IMR-90 (cell line): Measurements from ENCODE around the gene CCSER1. TPM values are rescaled to one million over a fixed set of nuclear protein-coding genes. Genes with fewer than 3 reads are reported as not detected.

Experiments used
- ATAC-seq: fragments of 200-7000 bp; cut with Tn5 transposase; 2 replicates; pipeline ENCODE4 v1.9.1; 2020; ENCODE audit warnings: low read depth, mild to moderate bottlenecking, moderate library complexity
- BruUV-seq: library from RNA; stranded (reverse); fragments of 400-500 nt; replicated peaks from 2 replicates; lab custom pipeline; 2021; lab: Mats Ljungman, UMichigan
- CTCF ChIA-PET: fragments of 300-600 bp; formaldehyde crosslinking; extraction: SDS; loops from one replicate; lab custom pipeline; 2021; ENCODE audit warnings: antibody characterized with exemption; lab: Yijun Ruan, JAX
- POLR2A ChIA-PET: fragments of 300-600 bp; sonication (Branson Sonifier 250); formaldehyde crosslinking; loops from one replicate; lab custom pipeline; 2022; ENCODE audit warnings: antibody characterized with exemption; ENCODE audit not compliant: unreplicated experiment; lab: Charles Lee
- DNase-seq: peaks from one replicate; pipeline ENCODE4 v3.0.0; 2013
- H2AFZ ChIP-seq: replicated peaks from 2 replicates; pipeline ENCODE3; 2013; ENCODE audit warnings: low read length, mild to moderate bottlenecking; ENCODE audit not compliant: poor library complexity
- H2AK5ac ChIP-seq: 2 replicates; pipeline ENCODE4 v1.6.1; 2013; ENCODE audit warnings: low read depth, low read length, inconsistent platforms
- H2AK9ac ChIP-seq: replicated peaks from 2 replicates; pipeline ENCODE3; 2013; ENCODE audit warnings: mild to moderate bottlenecking, low read depth, low read length, moderate library complexity; ENCODE audit not compliant: poor library complexity
- H2BK120ac ChIP-seq: 2 replicates; pipeline ENCODE4 v1.6.1; 2013; ENCODE audit warnings: low read depth, low read length, inconsistent platforms
- H2BK15ac ChIP-seq: 3 replicates; pipeline ENCODE4 v1.6.1; 2013; ENCODE audit warnings: low read depth, low read length, inconsistent platforms
- H2BK20ac ChIP-seq: 2 replicates; pipeline ENCODE4 v1.6.1; 2013; ENCODE audit warnings: low read depth, mild to moderate bottlenecking, inconsistent platforms, low read length, moderate library complexity
- H2BK5ac ChIP-seq: 2 replicates; pipeline ENCODE4 v1.6.1; 2013; ENCODE audit warnings: mild to moderate bottlenecking, low read depth, low read length, inconsistent platforms; ENCODE audit not compliant: poor library complexity, severe bottlenecking
- H3K14ac ChIP-seq: replicated peaks from 2 replicates; pipeline ENCODE4 v1.6.1; 2013; ENCODE audit warnings: low read depth, low read length, inconsistent platforms
- H3K18ac ChIP-seq: 2 replicates; pipeline ENCODE4 v1.6.1; 2013; ENCODE audit warnings: low read depth, low read length, control low read depth
- H3K23ac ChIP-seq: 2 replicates; pipeline ENCODE4 v1.6.1; 2013; ENCODE audit warnings: low read depth, low read length, inconsistent platforms
- H3K27ac ChIP-seq: 2 replicates; pipeline ENCODE4 v1.5.1; 2013; ENCODE audit warnings: mild to moderate bottlenecking, control low read depth, low read length; ENCODE audit not compliant: insufficient read depth
- H3K27me3 ChIP-seq: 2 replicates; pipeline ENCODE4 v1.6.1; 2013; ENCODE audit warnings: low read length; ENCODE audit not compliant: control insufficient read depth, insufficient read depth
- H3K36me3 ChIP-seq: 2 replicates; pipeline ENCODE4 v1.6.1; 2013; ENCODE audit warnings: low read length, mixed read lengths; ENCODE audit not compliant: control insufficient read depth, insufficient read depth
- H3K4ac ChIP-seq: 2 replicates; pipeline ENCODE4 v1.6.1; 2013; ENCODE audit warnings: low read depth, low read length, inconsistent platforms
- H3K4me1 ChIP-seq: 2 replicates; pipeline ENCODE4 v1.6.1; 2013; ENCODE audit warnings: low read length, mixed read lengths; ENCODE audit not compliant: control insufficient read depth, insufficient read depth
- H3K4me2 ChIP-seq: 2 replicates; pipeline ENCODE4 v1.6.1; 2013; ENCODE audit warnings: low read depth, mild to moderate bottlenecking, control low read depth, low read length, moderate library complexity
- H3K4me3 ChIP-seq: 2 replicates; pipeline ENCODE4 v1.5.1; 2013; ENCODE audit warnings: low read depth, mild to moderate bottlenecking, control low read depth, low read length, moderate library complexity; ENCODE audit not compliant: insufficient read depth
- H3K56ac ChIP-seq: 2 replicates; pipeline ENCODE4 v1.6.1; 2013; ENCODE audit warnings: low read length, inconsistent platforms; ENCODE audit not compliant: insufficient read depth; ENCODE audit errors: extremely low read depth
- H3K79me1 ChIP-seq, 2 experiments: 2 replicates each; pipeline ENCODE4 v1.6.1; 2013; ENCODE audit warnings: low read length in 2 of 2, inconsistent platforms in 1 of 2, low read depth in 1 of 2
- H3K9ac ChIP-seq: 2 replicates; pipeline ENCODE4 v1.6.1; 2013; ENCODE audit warnings: low read depth, low read length, control low read depth
- H3K9me1 ChIP-seq: 2 replicates; pipeline ENCODE4 v1.6.1; 2013; ENCODE audit warnings: low read length, inconsistent platforms; ENCODE audit not compliant: insufficient read depth
- H3K9me3 ChIP-seq: 2 replicates; pipeline ENCODE4 v1.6.1; 2013; ENCODE audit warnings: low read length; ENCODE audit not compliant: control insufficient read depth, insufficient read depth
- H4K20me1 ChIP-seq: 2 replicates; pipeline ENCODE4 v1.6.1; 2013; ENCODE audit warnings: low read length, inconsistent platforms; ENCODE audit not compliant: insufficient read depth
- H4K5ac ChIP-seq: 2 replicates; pipeline ENCODE4 v1.6.1; 2013; ENCODE audit warnings: mild to moderate bottlenecking, low read depth, low read length, control low read depth
- H4K8ac ChIP-seq, 2 experiments: 2 replicates each; pipeline ENCODE4 v1.6.1; 2013; ENCODE audit warnings: low read depth in 2 of 2, low read length in 2 of 2, control low read depth in 1 of 2, inconsistent platforms in 1 of 2
- H4K91ac ChIP-seq: 2 replicates; pipeline ENCODE4 v1.6.1; 2013; ENCODE audit warnings: low read depth, low read length, inconsistent platforms; ENCODE audit not compliant: insufficient read depth
- CEBPB ChIP-seq: IDR thresholded peaks from 2 replicates; pipeline ENCODE4 v1.6.1; 2012; ENCODE audit warnings: low read depth, low read length, improper control_type of control experiment
- ELK1 ChIP-seq: fragments of 150-350 bp; IDR thresholded peaks from 2 replicates; pipeline ENCODE4 v1.6.1; 2016; ENCODE audit warnings: low read depth, mild to moderate bottlenecking, low read length, moderate library complexity, borderline replicate concordance
- MAFK ChIP-seq: IDR thresholded peaks from 2 replicates; pipeline ENCODE4 v1.6.1; 2012; ENCODE audit warnings: low read depth, low read length, improper control_type of control experiment
- USF2 ChIP-seq: fragments of 150-350 bp; IDR thresholded peaks from 2 replicates; pipeline ENCODE4 v1.6.1; 2017; ENCODE audit warnings: mild to moderate bottlenecking, antibody characterized with exemption, low read length, low read depth
- WGBS, 2 experiments: methylation state at CpG; one replicate each; pipeline versions ENCODE4 v1.1.5 to v1.1.7; 2013; ENCODE audit warnings: missing lambda C conversion rate in 2 of 2; ENCODE audit not compliant: insufficient read length in 1 of 2; ENCODE audit errors: extremely low coverage in 2 of 2; 5-methylcytosine and 5-hydroxymethylcytosine counted together
- dilution Hi-C: fragments of 300-500 bp; cut with HindIII; formaldehyde crosslinking; loops from one replicate; pipeline ENCODE4 v1.14.3; 2018; ENCODE audit warnings: low sequenced_read_pairs; ENCODE audit not compliant: unreplicated experiment
- in situ Hi-C: fragments of 300-500 bp; cut with MboI; formaldehyde crosslinking; loops from 3 replicates; pipeline ENCODE4 v1.14.3; 2019; ENCODE audit warnings: low sequenced_read_pairs, inconsistent platforms, mixed read lengths
- intact Hi-C: fragments of 100-400 bp; cut with micrococcal nuclease; formaldehyde crosslinking; loops from 2 replicates; pipeline ENCODE4 v1.10.0; 2022
- polyA plus RNA-seq, 3 experiments: library from polyadenylated mRNA; depleted of rRNA; stranded (reverse); fragments of >200 nt; gene quantifications; 2 replicates each; pipeline ENCODE4 v1.2.3, GENCODE V29; 2012; ENCODE audit warnings: low replicate concordance in 1 of 3
- total RNA-seq: library from RNA; depleted of rRNA; stranded (reverse); fragments of >200 nt; gene quantifications from 2 replicates; pipeline ENCODE4 v1.2.3, GENCODE V29; 2012

Gene CCSER1
- total and polyA plus RNA-seq, 2 of the 4 experiments (the other 2 are of a cell fraction) = not detected

GRCh38 chr4:90760059-90760458, 632.9 kb downstream of the CCSER1 start:
- ATAC-seq (no peak), DNase-seq (no peak)
- no peaks in the 10 kb centered on the region for H3K79me1 ChIP-seq
- H3K23ac ChIP-seq = no peak overlapping the region
- H3K9ac ChIP-seq = no peak overlapping the region
- TF ChIP-seq CEBPB (no peak), ELK1 (no peak), MAFK (peak; percentile 36; the same call in 1 of the 2 replicates), USF2 (no peak)
- no peaks in the 10 kb centered on the region for H3K27me3 ChIP-seq
- H3K4me3 ChIP-seq = no peak overlapping the region
- dilution Hi-C loops (no loop called here), intact Hi-C loops (no loop called here), in situ Hi-C loops (no loop called here)
- no peaks in the 10 kb centered on the region for H3K4me1 ChIP-seq
- no peak overlapping the region for H3K18ac ChIP-seq
- H2AFZ ChIP-seq = no peak overlapping the region
- no peak overlapping the region for H2BK20ac ChIP-seq
- H2AK5ac ChIP-seq = no peak overlapping the region
- POLR2A ChIA-PET = no interaction called here
- CTCF ChIA-PET = no interaction called here
- H2BK5ac ChIP-seq = no peak overlapping the region
- no CpG with 5 or more reads among the region's 1 CpG for WGBS, 2 experiments
- no peaks in the 10 kb centered on the region for H3K36me3 ChIP-seq
- H2BK15ac ChIP-seq = no peak overlapping the region
- BruUV-seq = no TSS peak
- no peak overlapping the region for H3K4ac ChIP-seq
- no peaks in the 10 kb centered on the region for H3K9me1 ChIP-seq
- H3K56ac ChIP-seq = no peak overlapping the region
- H2BK120ac ChIP-seq = no peak overlapping the region
- no peak overlapping the region for H3K14ac ChIP-seq
- no peak overlapping the region for H2AK9ac ChIP-seq
- no peak overlapping the region for H4K8ac ChIP-seq
- H3K27ac ChIP-seq = no peak overlapping the region
- H4K20me1 ChIP-seq = no peaks in the 10 kb centered on the region
- no peaks in the 10 kb centered on the region for H3K9me3 ChIP-seq
- no peak overlapping the region for H3K4me2 ChIP-seq
- no peak overlapping the region for H4K91ac ChIP-seq
- H4K5ac ChIP-seq = no peak overlapping the region
